ENCODE data around the gene SETBP1.
A peak's percentile ranks its signal among the peaks of the same experiment; 100 is the strongest.

Gene SETBP1

DNA sequence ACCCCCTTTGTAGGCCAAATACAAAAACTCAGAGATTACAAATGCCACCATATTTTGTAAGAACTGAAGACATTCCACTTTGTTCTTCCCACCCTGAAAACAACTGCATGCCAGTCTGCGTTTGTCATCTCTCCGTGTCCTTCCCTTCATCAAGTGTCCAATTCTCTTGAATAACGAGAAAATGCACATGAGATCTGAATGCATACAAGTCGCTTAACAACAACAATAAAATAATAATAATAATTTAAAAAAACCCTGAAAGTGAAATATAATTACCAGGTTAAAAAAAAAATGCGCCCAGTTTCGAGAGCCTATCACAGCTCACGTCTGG is 2.0 kb upstream of the SETBP1 start:
- Histone ChIP-seq H3K27ac (no peak overlapping the region), H3K9ac (0 out of 2 replicates have a peak overlapping the region, but pooled peaks have one; percentile 88), H3K36me3 (no peaks in the 10 kb centered on the region), H3K27me3 (peaks cover 33% of the 10 kb centered on the region), H4K20me1 (no peaks in the 10 kb centered on the region), H3K9me3 (no peaks in the 10 kb centered on the region), H3K4me2 (peak overlapping the region; percentile 88), H3K4me1 (peaks cover 28% of the 10 kb centered on the region), H3K4me3 (peak overlapping the region; percentile 89)
- no peak for TF ChIP-seq Cebpa-rat (IDR thresholded peaks at IDR 0.05)

DNA sequence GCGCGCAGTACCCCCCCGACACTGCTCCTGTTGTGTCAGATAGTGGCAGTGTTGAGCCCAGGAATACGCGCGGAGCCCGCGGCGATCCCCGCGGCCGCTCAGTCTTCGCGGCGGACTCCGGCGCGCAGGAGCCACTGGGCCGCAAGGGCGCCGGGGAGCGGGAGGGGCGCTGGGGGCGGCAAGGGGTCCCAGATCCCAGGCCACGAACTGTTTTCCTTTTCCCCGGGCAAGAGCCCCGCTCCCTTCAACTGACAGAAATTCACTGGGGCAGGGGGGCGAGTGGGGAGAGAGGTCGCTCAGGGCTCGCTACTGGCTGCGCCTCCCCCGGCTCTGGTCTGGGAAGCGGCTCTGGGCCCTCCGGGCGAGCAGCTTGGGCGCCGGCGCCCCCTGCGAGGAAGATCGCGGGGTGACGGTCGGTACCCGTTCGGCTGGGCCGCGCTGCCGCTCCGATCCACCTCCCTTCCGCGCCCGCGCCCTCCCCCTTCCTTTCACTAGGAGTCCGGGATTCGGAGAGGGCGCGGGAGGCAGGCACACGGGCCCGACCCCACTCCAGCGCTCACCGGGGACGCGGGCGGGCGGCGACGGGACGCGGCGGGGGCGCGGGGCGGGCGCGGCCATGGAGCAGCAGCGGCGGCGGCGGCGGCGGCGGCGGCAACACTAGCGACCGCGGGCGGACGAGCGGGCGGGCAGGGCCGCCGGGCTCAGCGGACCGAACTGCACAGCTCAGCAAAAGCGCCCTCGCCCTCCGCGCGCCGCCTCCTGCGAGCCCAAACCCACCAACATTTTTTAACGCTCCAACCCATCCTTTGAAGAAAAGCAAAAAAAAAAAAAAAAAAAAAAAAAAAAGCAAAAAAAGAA is 1.4 kb upstream of the SETBP1 start:
- Histone ChIP-seq H3K4me3 (peak overlapping the region; percentile 89), H3K27ac (peak overlapping the region; percentile 87), H3K9me3 (no peaks in the 10 kb centered on the region), H4K20me1 (no peaks in the 10 kb centered on the region), H3K4me2 (peak overlapping the region; percentile 88), H3K36me3 (no peaks in the 10 kb centered on the region), H3K9ac (peak overlapping the region; percentile 88), H3K27me3 (peaks cover 33% of the 10 kb centered on the region), H3K4me1 (peaks cover 29% of the 10 kb centered on the region)
- no peak for TF ChIP-seq Cebpa-rat (IDR thresholded peaks at IDR 0.05)

GRCh38 chr18:44679914-44680272 is 795 bp upstream of the SETBP1 start:
- Histone ChIP-seq H3K4me1 (peaks cover 29% of the 10 kb centered on the region), H3K9me3 (no peaks in the 10 kb centered on the region), H3K27me3 (peaks cover 33% of the 10 kb centered on the region), H3K27ac (peak overlapping the region; percentile 80), H3K9ac (peak overlapping the region; percentile 85), H4K20me1 (no peaks in the 10 kb centered on the region), H3K4me3 (peak overlapping the region; percentile 89), H3K4me2 (peak overlapping the region; percentile 88), H3K36me3 (no peaks in the 10 kb centered on the region)
- no peak for TF ChIP-seq Cebpa-rat (IDR thresholded peaks at IDR 0.05)

DNA sequence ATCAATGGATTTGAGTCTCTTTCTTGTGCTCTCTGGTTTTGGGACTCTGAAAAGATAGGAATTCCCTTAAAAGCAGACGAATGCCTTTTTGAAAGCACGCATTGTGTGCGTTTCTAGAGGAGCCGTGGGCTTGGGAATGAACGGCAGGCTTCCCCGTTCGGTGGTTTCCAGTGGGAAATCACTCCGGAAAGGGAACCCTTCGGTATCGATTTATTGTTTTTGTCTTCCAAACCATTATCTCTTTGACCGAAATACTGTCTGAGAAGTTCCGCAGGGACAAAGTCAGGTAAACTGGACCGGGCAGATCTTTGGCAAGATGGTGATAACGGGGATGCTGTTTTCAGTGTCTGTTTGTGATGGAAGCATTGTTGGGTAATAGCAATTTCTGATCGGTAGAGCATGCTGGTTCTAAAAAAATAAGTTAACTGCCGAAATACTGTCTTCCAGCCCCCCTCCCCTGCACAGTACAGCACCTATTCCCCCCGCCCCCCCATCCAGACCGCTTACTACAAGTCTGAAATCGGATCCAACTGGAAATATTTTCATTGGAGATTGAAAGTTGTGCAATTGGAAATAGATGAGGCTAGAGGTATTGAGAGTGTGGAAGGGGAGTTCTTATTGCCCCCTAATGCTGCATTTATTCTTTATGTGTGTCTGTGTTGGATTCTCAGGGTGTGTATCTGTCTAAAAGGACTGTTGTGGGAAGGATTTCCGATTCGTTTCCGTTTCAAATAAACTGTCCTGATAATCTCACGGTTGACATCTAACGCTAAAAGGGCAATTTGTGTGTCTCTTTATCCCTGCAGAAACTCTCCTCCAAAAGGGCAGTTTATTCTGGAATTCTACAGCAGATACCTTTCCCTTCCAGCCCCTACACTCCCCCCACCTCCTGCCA is 635 bp downstream of the SETBP1 start:
- no peaks in the 10 kb centered on the region for H4K20me1 ChIP-seq
- peak overlapping the region; percentile 55; the same call in 1 of the 2 replicates for H3K9ac ChIP-seq
- TF ChIP-seq Cebpa-rat (IDR thresholded peaks at IDR 0.05) = no peak
- no peaks in the 10 kb centered on the region for H3K36me3 ChIP-seq
- H3K4me3 ChIP-seq = peak overlapping the region; percentile 89
- peak overlapping the region; percentile 88 for H3K4me2 ChIP-seq
- peaks cover 33% of the 10 kb centered on the region for H3K27me3 ChIP-seq
- H3K27ac ChIP-seq = no peak overlapping the region
- H3K9me3 ChIP-seq = no peaks in the 10 kb centered on the region
- H3K4me1 ChIP-seq = peaks cover 29% of the 10 kb centered on the region

DNA sequence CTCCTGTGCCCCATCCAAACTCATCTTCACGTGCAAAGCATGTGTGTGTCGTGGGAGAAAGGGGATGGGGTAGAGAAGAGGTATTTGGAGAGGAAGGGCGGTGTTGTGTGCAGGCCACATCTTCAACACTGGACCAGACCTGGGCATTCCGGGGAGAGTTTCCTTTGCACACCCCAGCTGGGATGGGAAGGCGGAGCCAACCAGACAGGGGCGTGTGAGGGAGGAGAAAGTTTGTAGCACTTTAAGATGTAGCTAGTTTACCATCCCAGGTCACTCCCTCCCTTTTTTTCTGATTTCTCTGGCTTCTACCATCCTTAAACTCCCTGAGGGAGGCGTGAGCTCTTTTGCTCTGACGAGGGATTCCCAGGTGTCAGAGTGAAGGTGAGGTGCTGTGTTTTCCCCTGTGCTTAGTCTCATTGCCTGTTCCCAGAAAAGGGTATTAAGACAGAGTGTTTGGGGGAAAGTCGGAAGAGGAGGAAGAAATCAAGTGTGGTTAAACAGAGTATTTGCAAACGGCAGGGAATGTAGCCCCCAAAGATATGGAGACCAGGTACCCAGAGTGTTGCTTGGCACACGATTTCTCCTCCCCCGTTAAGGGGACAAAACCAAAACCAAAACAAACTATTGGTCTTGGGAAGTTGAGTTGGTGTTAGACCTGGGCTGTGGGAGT is 1.6 kb downstream of the SETBP1 start:
- no peak overlapping the region for H3K27ac ChIP-seq
- H3K4me1 ChIP-seq = peaks cover 29% of the 10 kb centered on the region
- no peak for TF ChIP-seq Cebpa-rat (IDR thresholded peaks at IDR 0.05)
- no peaks in the 10 kb centered on the region for H4K20me1 ChIP-seq
- H3K9ac ChIP-seq = no peak overlapping the region
- no peaks in the 10 kb centered on the region for H3K36me3 ChIP-seq
- no peaks in the 10 kb centered on the region for H3K9me3 ChIP-seq
- H3K27me3 ChIP-seq = peaks cover 33% of the 10 kb centered on the region
- no peak overlapping the region for H3K4me3 ChIP-seq
- H3K4me2 ChIP-seq = peak overlapping the region; percentile 88

DNA sequence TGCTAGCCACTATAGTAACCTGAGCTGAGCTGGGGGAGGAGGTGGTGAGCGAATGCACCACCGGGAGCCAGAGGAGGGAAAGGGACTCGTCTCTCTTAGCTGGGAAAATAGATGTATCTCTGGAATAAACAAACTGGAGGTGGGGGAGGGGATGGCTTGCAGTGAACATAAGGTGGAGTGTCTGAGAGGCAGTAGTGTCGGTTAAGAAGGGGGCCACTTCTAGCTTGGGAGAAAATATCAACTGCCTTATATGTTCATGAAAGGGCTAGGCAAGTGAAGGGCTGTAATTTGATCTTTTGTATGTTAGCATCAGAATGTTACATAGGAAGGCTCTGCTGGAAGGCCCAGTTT is 2.2 kb downstream of the SETBP1 start:
- no peak for TF ChIP-seq Cebpa-rat (IDR thresholded peaks at IDR 0.05)
- Histone ChIP-seq H3K4me3 (no peak overlapping the region), H3K27ac (no peak overlapping the region), H3K4me1 (peaks cover 29% of the 10 kb centered on the region), H3K4me2 (peak overlapping the region; percentile 88), H3K9ac (no peak overlapping the region), H4K20me1 (no peaks in the 10 kb centered on the region), H3K36me3 (no peaks in the 10 kb centered on the region), H3K9me3 (no peaks in the 10 kb centered on the region), H3K27me3 (peaks cover 33% of the 10 kb centered on the region)

DNA sequence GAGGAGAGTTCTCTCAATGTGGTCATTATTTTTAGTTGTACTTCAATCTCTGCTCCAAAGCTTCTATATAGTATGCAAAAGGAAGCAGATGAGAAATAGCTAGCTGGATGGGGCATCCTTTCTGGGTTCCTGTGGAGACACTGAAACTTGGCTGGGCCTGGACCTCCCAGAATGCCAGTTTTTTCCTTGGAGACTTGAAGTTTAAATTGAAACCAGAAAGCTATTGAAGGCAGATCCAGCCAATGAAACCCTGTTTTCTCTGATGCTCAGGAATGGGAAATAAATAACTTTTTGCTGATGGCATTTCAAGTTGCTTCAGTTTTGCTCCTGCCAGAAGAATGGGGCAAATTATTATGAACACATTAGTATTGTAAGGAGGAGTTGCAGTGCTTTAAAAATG is 2.9 kb downstream of the SETBP1 start:
- no peak for TF ChIP-seq Cebpa-rat (IDR thresholded peaks at IDR 0.05)
- Histone ChIP-seq H3K4me1 (peaks cover 27% of the 10 kb centered on the region), H3K9ac (no peak overlapping the region), H3K27me3 (peaks cover 33% of the 10 kb centered on the region), H4K20me1 (no peaks in the 10 kb centered on the region), H3K4me3 (no peak overlapping the region), H3K9me3 (no peaks in the 10 kb centered on the region), H3K27ac (no peak overlapping the region), H3K4me2 (peak overlapping the region; percentile 88; the same call in 1 of the 2 replicates), H3K36me3 (no peaks in the 10 kb centered on the region)

GRCh38 chr18:44685296-44685695 is 4.6 kb downstream of the SETBP1 start:
- no peak overlapping the region for H3K4me2 ChIP-seq
- no peak overlapping the region for H3K9ac ChIP-seq
- peaks cover 24% of the 10 kb centered on the region for H3K4me1 ChIP-seq
- H3K27me3 ChIP-seq = peaks cover 29% of the 10 kb centered on the region
- TF ChIP-seq Cebpa-rat (IDR thresholded peaks at IDR 0.05) = no peak
- H3K27ac ChIP-seq = no peak overlapping the region
- H3K4me3 ChIP-seq = no peak overlapping the region
- H4K20me1 ChIP-seq = no peaks in the 10 kb centered on the region; the same call in 1 of the 2 replicates
- H3K9me3 ChIP-seq = no peaks in the 10 kb centered on the region
- no peaks in the 10 kb centered on the region for H3K36me3 ChIP-seq

- H3K36me3 ChIP-seq = no peaks in the 10 kb centered on the region
Measured at GRCh38 chr18:44686156-44686555, 5.5 kb downstream of the SETBP1 start.

More at GRCh38 chr18:44686156-44686555, 5.5 kb downstream of the SETBP1 start:
- TF ChIP-seq Cebpa-rat (IDR thresholded peaks at IDR 0.05) = no peak
- Histone ChIP-seq H3K9me3 (no peaks in the 10 kb centered on the region), H3K4me3 (no peak overlapping the region), H3K4me1 (peaks cover 24% of the 10 kb centered on the region), H4K20me1 (no peaks in the 10 kb centered on the region; the same call in 1 of the 2 replicates), H3K4me2 (no peak overlapping the region), H3K27me3 (peaks cover 21% of the 10 kb centered on the region), H3K9ac (no peak overlapping the region), H3K27ac (no peak overlapping the region)
